Smooth muscle cell of bladder (primary cell): ENCODE results near the gene UBR7. TPM values are rescaled to one million over a fixed set of nuclear protein-coding genes. Genes with fewer than 3 reads are reported as not detected.

Source experiments
- total RNA-seq: library from RNA; depleted of rRNA; stranded (reverse); fragments of >200 nt; gene quantifications from 2 replicates; pipeline ENCODE4 v1.2.3, GENCODE V29; 2014

UBR7 gene, protein sequence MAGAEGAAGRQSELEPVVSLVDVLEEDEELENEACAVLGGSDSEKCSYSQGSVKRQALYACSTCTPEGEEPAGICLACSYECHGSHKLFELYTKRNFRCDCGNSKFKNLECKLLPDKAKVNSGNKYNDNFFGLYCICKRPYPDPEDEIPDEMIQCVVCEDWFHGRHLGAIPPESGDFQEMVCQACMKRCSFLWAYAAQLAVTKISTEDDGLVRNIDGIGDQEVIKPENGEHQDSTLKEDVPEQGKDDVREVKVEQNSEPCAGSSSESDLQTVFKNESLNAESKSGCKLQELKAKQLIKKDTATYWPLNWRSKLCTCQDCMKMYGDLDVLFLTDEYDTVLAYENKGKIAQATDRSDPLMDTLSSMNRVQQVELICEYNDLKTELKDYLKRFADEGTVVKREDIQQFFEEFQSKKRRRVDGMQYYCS
- 18.1 and 18.2 TPM in 2 replicates for total RNA-seq

DNA sequence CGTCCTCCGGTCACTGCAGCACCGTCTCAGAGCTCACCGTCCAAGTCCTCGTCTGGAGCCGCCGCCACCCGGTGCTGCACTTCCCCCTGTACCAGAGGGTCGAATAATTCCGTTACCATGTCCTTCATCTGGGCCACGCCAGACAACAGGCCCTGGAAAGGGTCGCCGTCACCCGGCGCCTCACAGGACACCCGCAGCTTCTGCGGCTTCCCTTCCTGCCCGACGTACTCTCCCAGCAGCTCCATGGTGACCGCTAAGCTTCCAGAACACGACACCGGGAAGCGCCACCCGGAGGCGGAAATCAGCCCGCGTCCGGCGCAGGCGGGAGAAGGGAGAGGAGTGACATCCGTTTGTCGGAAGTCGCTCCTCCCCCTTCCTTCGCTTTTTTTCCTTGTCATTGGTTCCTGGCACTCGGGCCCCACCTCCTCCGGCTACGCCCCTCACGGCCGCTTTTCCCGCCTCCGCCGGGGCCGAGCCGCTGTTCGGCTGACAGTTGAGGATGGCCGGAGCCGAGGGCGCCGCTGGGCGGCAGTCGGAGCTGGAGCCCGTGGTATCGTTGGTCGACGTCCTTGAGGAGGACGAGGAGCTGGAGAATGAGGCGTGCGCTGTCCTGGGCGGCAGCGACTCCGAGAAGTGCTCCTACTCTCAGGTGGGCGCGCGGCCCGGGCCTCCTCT, at the start of gene UBR7, which contains the start of gene GON7:
Gene UBR7, plus strand, starts transcription at position 464 of the 675 bp plus-strand sequence. Its CDS starts 36 bp downstream, at position 500.
Gene GON7, minus strand, starts transcription at position 273 of the 675 bp plus-strand sequence. Its CDS starts 28 bp downstream, at position 245.

DNA sequence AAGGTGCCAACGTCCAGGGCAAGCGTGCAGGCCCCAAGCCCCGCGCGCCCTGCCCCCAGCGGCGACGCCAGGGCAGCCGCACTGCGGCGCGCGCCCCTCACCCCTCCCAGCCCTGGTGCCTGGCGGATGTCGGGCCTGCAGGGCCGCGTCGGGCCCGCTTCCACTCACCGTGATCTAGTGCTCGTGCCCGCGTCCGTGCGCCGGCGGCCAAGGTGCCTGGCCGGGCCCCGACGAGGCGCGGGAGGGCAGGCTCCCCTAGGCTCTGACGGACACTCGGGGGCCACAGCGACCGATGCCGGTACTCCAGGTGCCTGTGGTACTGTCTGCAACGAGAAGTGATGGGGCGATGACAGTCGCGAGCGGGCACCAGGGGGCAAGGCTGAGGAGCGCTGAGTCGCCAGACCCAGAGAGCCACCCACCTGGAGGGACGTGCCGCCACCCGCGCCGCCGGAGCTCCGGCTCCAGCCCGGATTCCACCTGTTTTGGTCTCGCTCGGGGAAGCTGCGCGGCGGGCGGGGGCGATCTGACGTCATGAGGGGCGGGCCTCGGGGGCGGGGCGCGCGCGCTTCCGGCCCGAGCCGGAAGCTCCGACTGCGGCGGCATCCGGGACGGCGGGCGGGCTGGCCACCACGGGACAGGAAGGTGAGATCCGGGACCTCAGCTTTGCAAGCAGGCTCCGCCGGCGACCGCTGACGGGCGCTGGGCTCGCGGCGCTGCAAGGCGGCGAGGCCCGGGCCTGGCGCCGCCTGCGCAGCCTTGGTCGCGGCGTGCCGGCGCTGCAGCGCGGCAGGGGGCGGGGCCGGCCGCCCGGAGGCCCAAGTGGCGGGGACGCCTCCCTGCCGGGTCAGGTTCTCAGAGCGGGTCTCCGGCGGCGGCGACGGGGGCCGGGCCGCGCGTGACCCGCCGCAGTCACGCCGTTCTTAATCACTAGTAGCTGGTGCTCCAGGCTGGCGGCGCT, 22.4 kb upstream of the UBR7 start, which contains the start of the genes LYSET and MOAP1:
Gene LYSET, plus strand, starts transcription at position 927 of the 958 bp plus-strand sequence. CDS start 89 bp downstream, outside the sequence.
Gene MOAP1, minus strand, starts transcription at position 507 of the 958 bp plus-strand sequence. CDS start 655 bp downstream, outside the sequence.

Other genes with a start within 250 kb of the UBR7 start
- gene ITPK1, start 91.3 kb upstream of the UBR7 start, total RNA-seq, result 7.3 and 9.4 TPM in 2 replicates
- 11.4 and 11.9 TPM in 2 replicates for gene MOAP1, start 22.4 kb upstream of the UBR7 start, total RNA-seq
- 5.4 and 7.5 TPM in 2 replicates for gene LYSET, start 21.9 kb upstream of the UBR7 start, total RNA-seq
- gene GON7, start 191 bp upstream of the UBR7 start, total RNA-seq, result 10.5 and 12.4 TPM in 2 replicates
- gene BTBD7, start 125.8 kb downstream of the UBR7 start, total RNA-seq, result 18.1 and 24.9 TPM in 2 replicates
- gene COX8C, start 139.9 kb downstream of the UBR7 start, total RNA-seq, result not detected in 2 replicates
- under 0.01 and 0.18 TPM in 2 replicates for gene UNC79, start 223.7 kb downstream of the UBR7 start, total RNA-seq